KG1 (cell line): ENCODE measurements around the gene IZUMO4.

ENCODE experiments used
- DNase-seq: peaks from one replicate; lab custom pipeline; 2025; lab: John Stamatoyannopoulos, UW

Gene IZUMO4

GRCh38 chr19:2058570-2059421, 37.9 kb upstream of the IZUMO4 start:
- DNase-seq = peak; percentile 6

GRCh38 chr19:2059422-2060201, 37.1 kb upstream of the IZUMO4 start:
- no peak for DNase-seq

GRCh38 chr19:2060884-2061494, 35.7 kb upstream of the IZUMO4 start:
- DNase-seq = no peak

DNA sequence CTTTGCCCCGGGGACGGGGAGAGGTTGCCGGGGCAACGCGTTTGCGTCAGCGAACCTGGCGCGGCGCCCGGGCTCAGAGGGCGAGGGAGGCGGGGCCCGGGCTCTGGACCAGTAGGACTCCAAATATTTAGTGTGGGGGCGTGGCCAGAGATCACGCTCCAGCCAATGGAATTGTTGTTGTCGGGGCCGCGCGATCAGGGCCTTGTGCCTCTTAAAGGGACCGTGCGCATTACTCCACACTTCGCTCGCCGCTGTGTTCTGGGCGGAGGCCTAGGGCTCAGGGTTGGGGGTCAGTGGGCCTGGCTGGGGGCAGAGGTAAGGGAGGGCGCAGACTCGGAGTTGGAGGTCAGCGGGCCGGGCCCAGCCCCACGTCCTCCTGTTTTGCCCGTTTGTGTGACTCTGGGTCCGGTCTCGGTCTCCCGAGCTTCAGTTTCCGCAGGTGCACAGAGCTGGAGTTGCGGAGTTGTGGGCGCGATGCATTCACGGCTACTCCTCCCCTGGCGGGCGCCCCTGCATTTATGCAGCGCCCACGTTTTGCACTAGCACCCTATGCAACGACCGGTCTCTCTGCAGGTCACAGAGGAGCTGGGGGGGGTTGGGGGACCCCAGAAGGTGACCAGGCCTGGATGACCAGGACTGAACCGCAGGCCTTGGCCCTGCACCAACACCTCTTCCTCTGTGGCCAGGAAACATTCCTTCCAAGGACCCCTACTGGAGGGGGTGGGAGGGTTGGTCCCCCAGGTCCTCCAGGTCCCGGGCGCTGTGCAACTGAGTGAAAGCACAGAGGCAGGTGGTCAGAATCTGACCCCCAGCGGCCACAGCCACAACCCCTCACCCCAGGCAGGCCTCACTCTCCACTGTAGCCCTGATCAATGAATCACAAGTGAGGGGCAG, 35.0 kb upstream of the IZUMO4 start:
- DNase-seq = peak; percentile 99

GRCh38 chr19:2062389-2062729, 34.4 kb upstream of the IZUMO4 start:
- no peak for DNase-seq

DNA sequence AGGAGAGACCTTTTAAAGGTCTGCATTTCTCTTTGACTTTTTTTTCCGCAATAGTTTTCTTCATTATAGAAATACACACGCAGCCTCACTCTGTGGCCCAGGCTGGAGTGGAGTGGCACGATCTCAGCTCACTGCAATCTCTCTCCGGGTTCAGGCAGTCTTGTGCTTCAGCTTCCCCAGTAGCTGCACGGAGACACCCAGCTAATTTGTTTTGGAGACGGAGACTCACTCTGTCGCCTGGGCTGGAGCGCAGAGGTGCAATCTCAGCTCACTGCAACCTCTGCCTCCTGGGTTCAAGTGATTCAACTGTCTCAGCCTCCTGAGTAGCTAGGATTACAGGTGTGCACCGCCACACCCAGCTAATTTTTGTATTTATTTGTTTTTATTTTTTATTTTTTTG, 33.9 kb upstream of the IZUMO4 start:
- no peak for DNase-seq

- no peak for DNase-seq
Measured at GRCh38 chr19:2063824-2064223, 32.9 kb upstream of the IZUMO4 start.

DNA sequence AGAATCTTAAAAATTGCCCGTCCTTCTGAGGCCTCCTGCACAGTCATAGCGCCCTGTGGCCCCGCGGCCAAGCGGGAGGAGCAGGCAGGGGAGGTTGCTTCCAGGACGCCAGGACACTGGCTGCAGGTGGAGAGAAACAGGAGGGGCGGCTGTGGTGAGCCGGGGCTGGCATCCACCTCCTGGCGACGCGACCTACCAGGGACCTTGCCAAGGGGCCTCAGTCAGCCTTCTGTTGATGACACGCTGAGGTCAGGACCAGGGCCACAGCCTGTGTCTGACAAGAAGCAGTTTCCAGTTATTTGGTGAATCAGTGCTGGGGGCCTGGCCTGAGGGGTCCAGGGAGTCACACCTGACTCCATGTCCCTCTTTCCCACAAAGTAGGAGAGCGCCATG, 32.3 kb upstream of the IZUMO4 start:
- no peak for DNase-seq

DNA sequence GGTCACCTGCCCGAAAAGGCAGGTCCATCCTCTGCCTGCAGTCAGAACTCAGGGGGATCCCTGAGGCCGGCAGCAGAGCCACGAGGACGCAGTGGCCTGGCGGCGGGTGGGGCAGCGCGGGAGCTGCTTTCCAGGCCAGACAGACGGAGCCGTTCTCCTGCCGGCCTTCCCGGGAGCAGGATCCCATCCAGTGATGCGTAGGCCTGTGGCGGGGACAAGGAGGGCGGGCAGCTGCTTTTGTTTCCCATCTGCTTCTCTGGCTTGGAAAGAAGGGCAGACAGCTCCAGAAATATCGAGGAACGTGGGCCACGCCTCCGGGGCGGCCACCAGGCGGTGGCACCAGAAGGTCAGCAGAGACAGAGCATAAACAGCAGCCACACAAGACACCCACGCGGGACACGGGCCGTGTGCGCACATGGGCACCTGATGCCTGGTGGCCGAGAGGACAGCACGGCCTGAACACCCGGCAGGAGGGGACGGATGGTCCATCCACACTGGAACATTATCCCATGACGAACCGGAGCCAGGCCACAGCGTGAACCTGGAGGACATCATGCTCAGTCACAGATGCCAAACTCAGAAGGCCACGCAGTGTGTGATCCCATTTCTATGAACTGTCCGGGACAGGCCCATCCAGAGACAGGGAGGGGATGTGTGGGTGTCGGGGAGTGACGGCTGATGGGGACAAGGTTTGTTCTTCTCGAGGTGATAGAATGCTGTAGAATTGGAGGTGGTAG, 31.8 kb upstream of the IZUMO4 start:
- DNase-seq = no peak

GRCh38 chr19:2070436-2070827, 26.3 kb upstream of the IZUMO4 start:
- DNase-seq = no peak

DNA sequence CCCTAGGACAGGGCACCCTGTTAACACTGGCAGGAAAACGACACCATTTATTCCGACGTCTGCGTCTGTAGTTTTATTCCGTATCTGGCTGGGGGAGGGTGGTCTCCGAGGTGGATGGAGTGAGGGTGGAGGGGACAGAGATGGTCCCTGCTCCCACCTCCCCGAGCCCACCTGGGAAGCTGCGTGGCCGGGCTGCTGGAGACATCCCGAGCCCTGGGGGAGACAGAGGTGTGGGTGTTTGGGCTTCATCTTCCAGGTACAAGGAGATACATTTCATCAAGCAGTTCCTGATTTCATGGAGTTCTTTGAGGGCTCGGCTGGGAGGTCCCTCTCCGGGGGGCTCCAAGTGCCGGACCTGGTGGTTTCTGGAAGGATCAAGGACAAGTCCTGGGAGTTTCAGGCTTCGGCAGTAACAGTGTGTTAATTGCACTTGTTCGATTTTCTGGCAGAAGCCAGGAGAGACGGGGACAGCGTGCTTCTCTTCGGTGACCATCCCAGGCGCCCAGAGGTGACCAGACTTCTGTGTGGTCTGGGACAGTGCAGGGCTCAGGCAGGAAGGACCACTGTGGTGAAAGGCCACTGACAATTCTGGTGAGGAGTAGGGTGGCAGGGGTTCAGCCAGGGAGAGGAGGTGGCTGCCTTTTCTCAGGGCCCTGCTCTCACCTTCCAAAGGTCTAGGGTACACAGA, 25.6 kb upstream of the IZUMO4 start:
- no peak for DNase-seq

GRCh38 chr19:2072757-2073551, 23.8 kb upstream of the IZUMO4 start:
- DNase-seq = no peak

DNA sequence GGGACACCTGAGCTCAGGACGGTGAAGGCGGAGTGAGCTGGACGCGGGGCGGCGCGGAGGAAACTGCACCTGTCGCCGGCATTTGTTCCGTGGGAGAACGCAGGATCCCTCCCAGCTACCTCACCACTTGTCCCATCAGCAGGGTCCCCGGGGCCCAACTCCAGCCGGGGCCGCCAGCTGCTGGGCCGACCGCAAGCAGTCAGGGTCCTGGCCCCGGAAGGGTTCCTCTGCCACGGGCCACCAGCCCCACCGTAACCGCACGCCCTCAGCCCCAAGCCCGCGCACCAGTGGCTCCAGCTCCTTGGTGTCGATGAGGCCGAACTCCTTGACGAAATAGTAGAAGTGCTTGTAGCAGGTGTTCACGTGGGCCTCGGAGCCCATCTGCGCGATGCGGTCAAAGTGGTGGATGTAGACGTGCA, 20.2 kb upstream of the IZUMO4 start:
- no peak for DNase-seq

DNA sequence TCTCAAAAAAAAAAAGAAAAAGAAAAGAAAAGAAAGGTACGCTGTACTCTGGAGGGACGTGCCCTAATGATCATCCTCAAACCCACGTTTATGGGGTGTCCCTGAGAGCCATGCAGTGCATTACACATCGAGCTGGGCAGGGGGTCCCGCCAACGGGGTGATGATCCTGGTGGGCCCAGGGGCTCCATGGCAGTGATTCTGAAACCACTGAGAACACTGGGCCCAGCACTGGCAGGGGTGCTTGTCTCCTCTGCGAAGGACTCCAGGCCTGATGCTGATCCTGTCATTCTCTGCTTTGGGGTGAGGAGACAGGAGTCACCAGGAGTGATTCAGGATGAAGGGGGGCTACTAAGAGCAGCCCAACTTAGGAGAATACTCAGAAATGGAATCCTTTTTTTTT, 19.3 kb upstream of the IZUMO4 start:
- DNase-seq = no peak

DNA sequence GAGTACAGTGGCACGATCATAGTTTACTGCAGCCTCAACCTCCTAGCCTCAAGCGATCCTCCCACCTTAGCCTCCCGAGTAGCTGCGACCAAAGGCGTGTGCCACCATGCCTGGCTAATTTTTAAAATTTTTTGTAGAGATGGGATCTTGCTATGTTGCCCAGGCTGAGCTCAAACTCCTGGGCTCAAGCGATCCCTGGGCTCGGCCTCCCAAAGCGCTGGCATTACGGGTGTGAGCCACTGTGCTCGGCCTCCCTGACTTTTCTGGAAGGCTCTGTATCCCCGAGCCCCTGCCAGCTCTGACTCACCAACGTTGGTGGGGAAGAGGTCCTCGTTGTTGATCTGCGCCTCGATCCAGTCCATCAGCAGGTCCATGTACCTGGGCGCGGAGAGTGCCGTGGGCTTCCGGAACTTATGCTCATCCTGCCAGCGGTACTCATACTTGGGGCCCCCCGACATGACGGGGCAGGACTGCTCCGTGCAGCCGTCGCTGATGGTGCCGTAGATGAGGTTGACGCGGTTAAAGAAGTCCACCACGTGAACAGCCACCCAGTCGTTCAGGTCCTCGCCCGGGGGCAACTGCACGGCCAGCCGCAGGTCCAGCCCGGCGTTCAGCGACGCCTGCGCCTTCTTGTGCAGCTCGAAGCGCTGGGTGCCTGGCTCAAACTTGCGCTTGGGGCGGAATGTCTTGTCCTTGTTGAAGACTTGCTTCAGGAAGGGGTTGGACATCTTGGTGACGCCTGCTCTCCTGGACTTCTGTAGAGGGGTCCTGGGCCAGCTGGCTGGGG, 18.7 kb upstream of the IZUMO4 start:
- DNase-seq = no peak

DNA sequence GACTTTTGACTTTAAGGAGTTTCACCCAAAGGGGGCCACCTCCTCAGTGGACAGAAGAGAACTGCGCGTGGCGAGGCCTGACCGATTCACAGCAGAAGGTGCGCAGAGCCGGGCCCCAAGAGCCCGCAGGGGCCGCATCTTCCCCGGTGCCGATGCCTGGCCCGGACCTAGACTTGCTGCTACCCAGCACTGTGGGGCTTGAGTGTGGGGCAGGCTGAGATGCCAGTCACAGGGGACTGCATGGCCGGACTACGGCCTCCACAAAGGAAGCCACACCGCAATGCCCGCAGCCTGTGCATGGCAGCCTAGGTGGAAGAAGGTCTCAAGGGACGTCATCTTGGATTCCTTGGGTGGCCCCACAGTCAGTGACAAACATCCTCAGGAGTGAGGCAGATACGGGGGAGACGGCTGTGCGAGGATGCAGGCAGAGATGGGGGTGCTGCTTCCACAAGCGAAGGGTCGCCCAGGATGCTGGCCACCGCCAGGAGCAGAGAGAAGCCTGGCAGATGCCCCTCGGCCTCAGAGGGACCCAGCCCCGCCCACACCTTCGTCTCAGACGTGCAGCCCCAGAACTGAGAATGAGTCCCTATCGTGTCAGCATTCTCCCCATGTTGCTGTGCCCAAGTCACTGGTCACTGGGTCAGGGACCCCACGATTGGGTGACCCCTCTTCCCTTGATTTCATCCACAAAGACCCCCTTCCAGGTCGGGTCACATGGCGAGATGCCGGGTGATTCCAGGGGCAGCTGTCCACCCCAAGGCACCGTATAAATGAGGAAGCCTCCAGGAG, 17.4 kb upstream of the IZUMO4 start:
- no peak for DNase-seq

GRCh38 chr19:2079865-2080301, 16.8 kb upstream of the IZUMO4 start:
- DNase-seq = no peak

- no peak for DNase-seq
Measured at GRCh38 chr19:2080336-2080988, 16.3 kb upstream of the IZUMO4 start.
